Panc1 (cell line): Measurements from ENCODE around the gene STK39. TPM values are rescaled to one million over a fixed set of nuclear protein-coding genes. Genes with fewer than 3 reads are reported as not detected.

Experiments
- ATAC-seq: fragments of 200-7000 bp; cut with Tn5 transposase; 2 replicates; pipeline ENCODE4 v1.9.1; 2020; ENCODE audit warnings: mild to moderate bottlenecking, moderate library complexity
- BruUV-seq: library from RNA; stranded (reverse); fragments of 400-500 nt; replicated peaks from 2 replicates; lab custom pipeline; 2021; lab: Mats Ljungman, UMichigan
- CTCF ChIA-PET: fragments of 300-600 bp; sonication (Branson Sonifier 250); formaldehyde crosslinking; loops from one replicate; lab custom pipeline; 2022; ENCODE audit warnings: antibody characterized with exemption; lab: Charles Lee
- POLR2A ChIA-PET: fragments of 300-600 bp; sonication (Branson Sonifier 250); formaldehyde crosslinking; loops from one replicate; lab custom pipeline; 2022; ENCODE audit warnings: antibody characterized with exemption; lab: Charles Lee
- DNase-seq: peaks from one replicate; pipeline ENCODE4 v3.0.0-alpha.2; 2010; ENCODE audit warnings: low read depth, low spot score
- H3K27ac ChIP-seq: 2 replicates; pipeline ENCODE4 v1.5.1; 2011; ENCODE audit warnings: mild to moderate bottlenecking, low read length, inconsistent platforms
- H3K27me3 ChIP-seq: fragments of 200-500 bp; sonication (Bioruptor generic); 2 replicates; pipeline ENCODE4 v1.6.0; 2014; ENCODE audit warnings: low read length, inconsistent platforms; ENCODE audit not compliant: control insufficient read depth, insufficient read depth
- H3K36me3 ChIP-seq: fragments of 200-500 bp; sonication (Bioruptor generic); 2 replicates; pipeline ENCODE4 v1.5.1; 2014; ENCODE audit warnings: inconsistent platforms, mild to moderate bottlenecking, low read length, moderate library complexity; ENCODE audit not compliant: control insufficient read depth, insufficient read depth
- H3K4me1 ChIP-seq: 2 replicates; pipeline ENCODE4 v1.5.1; 2011; ENCODE audit warnings: inconsistent platforms, mild to moderate bottlenecking, low read length, moderate library complexity; ENCODE audit not compliant: control insufficient read depth, insufficient read depth
- H3K4me3 ChIP-seq, 2 experiments: 2 replicates each; pipeline ENCODE4 v1.5.1; 2011 to 2012; ENCODE audit warnings: low read depth in 2 of 2, low read length in 2 of 2, mild to moderate bottlenecking in 2 of 2, inconsistent platforms in 1 of 2, moderate library complexity in 1 of 2
- H3K9me3 ChIP-seq: fragments of 200-500 bp; sonication (Bioruptor generic); 2 replicates; pipeline ENCODE4 v1.5.1; 2014; ENCODE audit warnings: low read depth, mild to moderate bottlenecking, inconsistent platforms, low read length, moderate library complexity; ENCODE audit not compliant: control insufficient read depth, insufficient read depth
- CTCF ChIP-seq: fragments of 450-650 bp; IDR thresholded peaks from 2 replicates; pipeline ENCODE4 v1.5.1; 2017; ENCODE audit warnings: mild to moderate bottlenecking
- POLR2AphosphoS5 ChIP-seq: IDR thresholded peaks from 2 replicates; pipeline ENCODE4 v1.6.1; 2012; ENCODE audit warnings: mild to moderate bottlenecking, low read depth, low read length, moderate library complexity
- SIN3A ChIP-seq: IDR thresholded peaks from 2 replicates; pipeline ENCODE4 v1.6.1; 2012; ENCODE audit warnings: low read depth, mild to moderate bottlenecking, low read length, moderate library complexity, borderline replicate concordance; ENCODE audit not compliant: insufficient read depth
- TCF7L2 ChIP-seq: IDR thresholded peaks from 2 replicates; pipeline ENCODE4 v1.6.1; 2011; ENCODE audit warnings: mild to moderate bottlenecking, low read depth, low read length, inconsistent platforms
- in situ Hi-C: cut with HindIII; loops from 2 replicates; pipeline ENCODE4 v1.10.0; 2016; ENCODE audit warnings: low sequenced_read_pairs, low pct_unique_long_range_greater_than_20kb
- intact Hi-C: fragments of 100-400 bp; cut with micrococcal nuclease; formaldehyde crosslinking; loops from one replicate; pipeline ENCODE4 v1.10.0; 2022; ENCODE audit not compliant: unreplicated experiment
- total RNA-seq: library from RNA; stranded (reverse); gene quantifications from one replicate; pipeline ENCODE4 v1.2.1, GENCODE V29; 2021; ENCODE audit not compliant: unreplicated experiment
- TF ChIP-seq, protein P1 (sequence below), 2 experiments: IDR thresholded peaks; 2 replicates each; pipeline ENCODE4 v1.6.1; 2011 to 2012; ENCODE audit warnings: low read depth in 2 of 2, control low read depth in 1 of 2, low read length in 1 of 2, mild to moderate bottlenecking in 1 of 2, moderate library complexity in 1 of 2; ENCODE audit not compliant: insufficient read depth in 1 of 2

Gene STK39
- total RNA-seq, 1 experiment from 2014 or later = 14.0 TPM

DNA sequence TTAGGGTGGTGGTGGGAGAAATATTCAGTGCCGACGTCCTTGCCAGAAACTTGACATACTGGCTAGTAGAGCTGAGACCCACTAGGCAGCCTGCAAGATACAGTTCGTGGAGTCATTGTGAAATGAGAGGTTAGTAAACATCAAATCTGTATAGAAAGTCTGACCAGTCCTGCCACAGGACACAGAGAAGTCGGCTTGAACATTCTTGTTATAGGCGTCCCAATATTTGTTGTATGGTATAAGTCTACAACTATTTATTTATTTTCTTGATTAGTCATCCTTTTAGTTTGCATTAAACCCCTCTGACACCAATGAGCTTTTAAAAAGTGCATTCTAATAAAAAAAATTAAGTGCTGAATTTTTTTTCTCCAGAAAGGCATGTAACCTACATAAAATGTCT is 265.4 kb downstream of the STK39 start:
- in situ Hi-C loops (no loop called here), intact Hi-C loops (no loop called here)
- ATAC-seq (no peak), DNase-seq (no peak)
- TF ChIP-seq, protein P1, sequence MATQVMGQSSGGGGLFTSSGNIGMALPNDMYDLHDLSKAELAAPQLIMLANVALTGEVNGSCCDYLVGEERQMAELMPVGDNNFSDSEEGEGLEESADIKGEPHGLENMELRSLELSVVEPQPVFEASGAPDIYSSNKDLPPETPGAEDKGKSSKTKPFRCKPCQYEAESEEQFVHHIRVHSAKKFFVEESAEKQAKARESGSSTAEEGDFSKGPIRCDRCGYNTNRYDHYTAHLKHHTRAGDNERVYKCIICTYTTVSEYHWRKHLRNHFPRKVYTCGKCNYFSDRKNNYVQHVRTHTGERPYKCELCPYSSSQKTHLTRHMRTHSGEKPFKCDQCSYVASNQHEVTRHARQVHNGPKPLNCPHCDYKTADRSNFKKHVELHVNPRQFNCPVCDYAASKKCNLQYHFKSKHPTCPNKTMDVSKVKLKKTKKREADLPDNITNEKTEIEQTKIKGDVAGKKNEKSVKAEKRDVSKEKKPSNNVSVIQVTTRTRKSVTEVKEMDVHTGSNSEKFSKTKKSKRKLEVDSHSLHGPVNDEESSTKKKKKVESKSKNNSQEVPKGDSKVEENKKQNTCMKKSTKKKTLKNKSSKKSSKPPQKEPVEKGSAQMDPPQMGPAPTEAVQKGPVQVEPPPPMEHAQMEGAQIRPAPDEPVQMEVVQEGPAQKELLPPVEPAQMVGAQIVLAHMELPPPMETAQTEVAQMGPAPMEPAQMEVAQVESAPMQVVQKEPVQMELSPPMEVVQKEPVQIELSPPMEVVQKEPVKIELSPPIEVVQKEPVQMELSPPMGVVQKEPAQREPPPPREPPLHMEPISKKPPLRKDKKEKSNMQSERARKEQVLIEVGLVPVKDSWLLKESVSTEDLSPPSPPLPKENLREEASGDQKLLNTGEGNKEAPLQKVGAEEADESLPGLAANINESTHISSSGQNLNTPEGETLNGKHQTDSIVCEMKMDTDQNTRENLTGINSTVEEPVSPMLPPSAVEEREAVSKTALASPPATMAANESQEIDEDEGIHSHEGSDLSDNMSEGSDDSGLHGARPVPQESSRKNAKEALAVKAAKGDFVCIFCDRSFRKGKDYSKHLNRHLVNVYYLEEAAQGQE (IDR thresholded peaks at IDR 0.05; ENCODE audit: insufficient read depth in 1 of 2, low read depth in 2 of 2, low read length in 1 of 2) = no peak
- Histone ChIP-seq H3K4me1 (no peaks in the 10 kb centered on the region), H3K4me3 (no peak overlapping the region), H3K27me3 (no peaks in the 10 kb centered on the region), H3K9me3 (no peaks in the 10 kb centered on the region), H3K27ac (no peak overlapping the region), H3K36me3 (no peaks in the 10 kb centered on the region)
- no TSS peak for BruUV-seq
- ChIA-PET POLR2A (no interaction called here), CTCF (no interaction called here)

GRCh38 chr2:167980439-167980838 is 267.0 kb downstream of the STK39 start:
- TF ChIP-seq CTCF (no peak), TCF7L2 (no peak), SIN3A (no peak), POLR2AphosphoS5 (no peak)
- TF ChIP-seq, protein P1 (IDR thresholded peaks at IDR 0.05; ENCODE audit: insufficient read depth in 1 of 2, low read depth in 2 of 2, low read length in 1 of 2) = no peak
- no peak overlapping the region for H3K4me3 ChIP-seq

More at GRCh38 chr2:167980439-167980838, 267.0 kb downstream of the STK39 start:
- ChIA-PET CTCF (no interaction called here), POLR2A (no interaction called here)
- ATAC-seq = no peak
- Histone ChIP-seq H3K27me3 (no peaks in the 10 kb centered on the region), H3K27ac (no peak overlapping the region), H3K9me3 (no peaks in the 10 kb centered on the region), H3K4me1 (no peaks in the 10 kb centered on the region), H3K36me3 (no peaks in the 10 kb centered on the region)
- intact Hi-C loops = no loop called here
- in situ Hi-C loops = no loop called here
- DNase-seq = no peak
- no TSS peak for BruUV-seq
